ENCODE measurements around the gene PRKN.

GRCh38 chr6:161674930-161675682 is 1052.5 kb downstream of the PRKN start:
- TF ChIP-seq, protein P1, sequence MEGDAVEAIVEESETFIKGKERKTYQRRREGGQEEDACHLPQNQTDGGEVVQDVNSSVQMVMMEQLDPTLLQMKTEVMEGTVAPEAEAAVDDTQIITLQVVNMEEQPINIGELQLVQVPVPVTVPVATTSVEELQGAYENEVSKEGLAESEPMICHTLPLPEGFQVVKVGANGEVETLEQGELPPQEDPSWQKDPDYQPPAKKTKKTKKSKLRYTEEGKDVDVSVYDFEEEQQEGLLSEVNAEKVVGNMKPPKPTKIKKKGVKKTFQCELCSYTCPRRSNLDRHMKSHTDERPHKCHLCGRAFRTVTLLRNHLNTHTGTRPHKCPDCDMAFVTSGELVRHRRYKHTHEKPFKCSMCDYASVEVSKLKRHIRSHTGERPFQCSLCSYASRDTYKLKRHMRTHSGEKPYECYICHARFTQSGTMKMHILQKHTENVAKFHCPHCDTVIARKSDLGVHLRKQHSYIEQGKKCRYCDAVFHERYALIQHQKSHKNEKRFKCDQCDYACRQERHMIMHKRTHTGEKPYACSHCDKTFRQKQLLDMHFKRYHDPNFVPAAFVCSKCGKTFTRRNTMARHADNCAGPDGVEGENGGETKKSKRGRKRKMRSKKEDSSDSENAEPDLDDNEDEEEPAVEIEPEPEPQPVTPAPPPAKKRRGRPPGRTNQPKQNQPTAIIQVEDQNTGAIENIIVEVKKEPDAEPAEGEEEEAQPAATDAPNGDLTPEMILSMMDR (IDR thresholded peaks at IDR 0.05), result no peak
- no peak for TF ChIP-seq ZFX (IDR thresholded peaks at IDR 0.05; ENCODE audit: borderline replicate concordance)

Data from 22Rv1 (cell line).